Smooth muscle cell (in vitro differentiated cells): ENCODE results near the gene CEACAM7. TPM values are rescaled to one million over a fixed set of nuclear protein-coding genes. Genes with fewer than 3 reads are reported as not detected.

Source experiments
- DNase-seq: peaks from one replicate; lab custom pipeline; 2025; ENCODE audit not compliant: unreplicated experiment; lab: John Stamatoyannopoulos, UW
- H2AFZ ChIP-seq: fragments of 200-600 bp; sonication (generic); 2 replicates; pipeline ENCODE4 v1.6.0; 2016; ENCODE audit warnings: antibody characterized with exemption, low read depth, mild to moderate bottlenecking
- H3F3A ChIP-seq: fragments of 200-600 bp; sonication (generic); 2 replicates; pipeline ENCODE4 v1.6.0; 2017; ENCODE audit warnings: antibody characterized with exemption, low read depth
- H3K27ac ChIP-seq: fragments of 200-600 bp; sonication (generic); 2 replicates; pipeline ENCODE4 v1.5.1; 2016; ENCODE audit warnings: low read depth, mild to moderate bottlenecking
- H3K27me3 ChIP-seq: fragments of 200-600 bp; sonication (generic); 2 replicates; pipeline ENCODE4 v1.6.1; 2016; ENCODE audit warnings: low read depth, mild to moderate bottlenecking
- H3K36me3 ChIP-seq: fragments of 200-600 bp; sonication (generic); 2 replicates; pipeline ENCODE4 v1.5.1; 2016; ENCODE audit warnings: low read depth
- H3K4me1 ChIP-seq: fragments of 200-600 bp; sonication (generic); 2 replicates; pipeline ENCODE4 v1.5.1; 2016; ENCODE audit warnings: low read depth
- H3K4me2 ChIP-seq: fragments of 200-600 bp; sonication (generic); 2 replicates; pipeline ENCODE4 v1.6.0; 2016; ENCODE audit warnings: mild to moderate bottlenecking
- H3K4me3 ChIP-seq: fragments of 200-600 bp; sonication (generic); 2 replicates; pipeline ENCODE4 v1.5.1; 2016; ENCODE audit warnings: mild to moderate bottlenecking
- H3K79me2 ChIP-seq: fragments of 200-600 bp; sonication (generic); 2 replicates; pipeline ENCODE4 v1.6.0; 2016; ENCODE audit warnings: low read depth, mild to moderate bottlenecking
- H3K9ac ChIP-seq: fragments of 200-600 bp; sonication (generic); 2 replicates; pipeline ENCODE4 v1.6.0; 2016; ENCODE audit warnings: low read depth
- H3K9me3 ChIP-seq: fragments of 200-600 bp; sonication (generic); replicated peaks from 2 replicates; pipeline ENCODE4 v1.5.1; 2016; ENCODE audit warnings: low read depth
- H4K20me1 ChIP-seq: fragments of 200-600 bp; sonication (generic); 2 replicates; pipeline ENCODE4 v1.6.0; 2016; ENCODE audit warnings: low read depth
- WGBS: methylation state at CpG from one replicate; pipeline ENCODE4 v1.1.7; 2016; ENCODE audit warnings: low lambda C conversion rate; 5-methylcytosine and 5-hydroxymethylcytosine counted together
- polyA plus RNA-seq: library from polyadenylated mRNA; unstranded; fragments of >200 nt; fragmentation: Nextera tagmentation; extraction: Ambion mirVana; gene quantifications from 2 replicates; pipeline ENCODE4 v1.2.1, GENCODE V29; 2016
- total RNA-seq: library from RNA; depleted of rRNA; stranded (reverse); fragments of >200 nt; gene quantifications from 2 replicates; pipeline ENCODE4 v1.2.3, GENCODE V29; 2014
- TF ChIP-seq, protein P1 (sequence below): fragments of 200-600 bp; sonication (generic); IDR thresholded peaks from 2 replicates; pipeline ENCODE4 v1.5.1; 2017; ENCODE audit warnings: borderline replicate concordance, mild to moderate bottlenecking, antibody characterized with exemption; ENCODE audit not compliant: insufficient read depth, poor library complexity, severe bottlenecking

CEACAM7 gene
- total and polyA plus RNA-seq, 2 experiments from 2014 or later: not detected

GRCh38 chr19:41652250-41652649, 35.8 kb downstream of the CEACAM7 start:
- Histone ChIP-seq H4K20me1 (no peaks in the 10 kb centered on the region), H3K4me1 (no peaks in the 10 kb centered on the region), H3K9me3 (no peaks in the 10 kb centered on the region), H3K27ac (no peak overlapping the region), H2AFZ (no peak overlapping the region), H3K9ac (no peak overlapping the region), H3F3A (no peaks in the 10 kb centered on the region), H3K36me3 (no peaks in the 10 kb centered on the region), H3K27me3 (no peaks in the 10 kb centered on the region), H3K4me2 (no peak overlapping the region), H3K4me3 (no peak overlapping the region), H3K79me2 (no peaks in the 10 kb centered on the region)
- 64% methylated on average over 5 of the region's 5 CpGs for WGBS
- no peak for DNase-seq
- TF ChIP-seq, protein P1, sequence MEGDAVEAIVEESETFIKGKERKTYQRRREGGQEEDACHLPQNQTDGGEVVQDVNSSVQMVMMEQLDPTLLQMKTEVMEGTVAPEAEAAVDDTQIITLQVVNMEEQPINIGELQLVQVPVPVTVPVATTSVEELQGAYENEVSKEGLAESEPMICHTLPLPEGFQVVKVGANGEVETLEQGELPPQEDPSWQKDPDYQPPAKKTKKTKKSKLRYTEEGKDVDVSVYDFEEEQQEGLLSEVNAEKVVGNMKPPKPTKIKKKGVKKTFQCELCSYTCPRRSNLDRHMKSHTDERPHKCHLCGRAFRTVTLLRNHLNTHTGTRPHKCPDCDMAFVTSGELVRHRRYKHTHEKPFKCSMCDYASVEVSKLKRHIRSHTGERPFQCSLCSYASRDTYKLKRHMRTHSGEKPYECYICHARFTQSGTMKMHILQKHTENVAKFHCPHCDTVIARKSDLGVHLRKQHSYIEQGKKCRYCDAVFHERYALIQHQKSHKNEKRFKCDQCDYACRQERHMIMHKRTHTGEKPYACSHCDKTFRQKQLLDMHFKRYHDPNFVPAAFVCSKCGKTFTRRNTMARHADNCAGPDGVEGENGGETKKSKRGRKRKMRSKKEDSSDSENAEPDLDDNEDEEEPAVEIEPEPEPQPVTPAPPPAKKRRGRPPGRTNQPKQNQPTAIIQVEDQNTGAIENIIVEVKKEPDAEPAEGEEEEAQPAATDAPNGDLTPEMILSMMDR: no peak

DNA sequence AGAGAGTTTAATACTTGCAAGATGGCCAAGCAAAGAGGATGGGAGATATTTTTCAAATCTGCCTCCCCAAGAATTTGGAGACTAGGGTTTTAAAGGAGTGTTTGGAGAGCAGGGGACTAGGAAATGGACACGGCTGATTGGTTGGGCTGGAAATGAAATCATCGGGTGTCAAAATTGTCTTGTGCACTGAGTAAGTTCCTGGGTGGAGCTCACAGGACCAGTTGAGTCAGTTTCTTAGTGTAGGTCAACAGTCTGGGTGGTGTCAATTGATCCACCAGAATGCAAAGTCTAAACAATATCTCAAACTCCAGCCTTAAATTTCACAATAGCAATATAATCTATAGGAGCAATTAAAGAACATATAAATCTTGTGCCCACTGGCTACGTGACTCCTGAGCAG, 38.2 kb downstream of the CEACAM7 start:
- WGBS: 78% methylated on average over 3 of the region's 3 CpGs

GRCh38 chr19:41646589-41647204, 41.4 kb downstream of the CEACAM7 start:
- H2AFZ ChIP-seq: no peak overlapping the region
- no peaks in the 10 kb centered on the region for H3K79me2 ChIP-seq
- H3K27me3 ChIP-seq: no peaks in the 10 kb centered on the region
- no peaks in the 10 kb centered on the region for H3F3A ChIP-seq
- no peaks in the 10 kb centered on the region for H3K36me3 ChIP-seq
- no peaks in the 10 kb centered on the region for H4K20me1 ChIP-seq
- no peak overlapping the region for H3K27ac ChIP-seq
- no peak overlapping the region for H3K4me3 ChIP-seq
- DNase-seq: no peak
- no peaks in the 10 kb centered on the region for H3K4me1 ChIP-seq
- H3K9ac ChIP-seq: no peak overlapping the region
- TF ChIP-seq, protein P1: no peak
- no peak overlapping the region for H3K4me2 ChIP-seq
- 52% methylated on average over 14 of the region's 14 CpGs for WGBS
- no peaks in the 10 kb centered on the region for H3K9me3 ChIP-seq

More for the DNA sequence above, 38.2 kb downstream of the CEACAM7 start:
- Histone ChIP-seq H3K4me1 (no peaks in the 10 kb centered on the region), H3K4me2 (no peak overlapping the region), H3F3A (no peaks in the 10 kb centered on the region), H2AFZ (no peak overlapping the region), H3K4me3 (no peak overlapping the region), H3K36me3 (no peaks in the 10 kb centered on the region), H3K9me3 (no peaks in the 10 kb centered on the region), H3K9ac (no peak overlapping the region), H3K79me2 (no peaks in the 10 kb centered on the region), H4K20me1 (no peaks in the 10 kb centered on the region), H3K27me3 (no peaks in the 10 kb centered on the region), H3K27ac (no peak overlapping the region)
- no peak for DNase-seq
- TF ChIP-seq, protein P1: no peak

GRCh38 chr19:41641879-41642485, 46.1 kb downstream of the CEACAM7 start:
- no peaks in the 10 kb centered on the region for H3K4me1 ChIP-seq
- H3K9me3 ChIP-seq: peaks cover 4% of the 10 kb centered on the region
- 14% methylated on average over 6 of the region's 6 CpGs for WGBS
- H3K79me2 ChIP-seq: no peaks in the 10 kb centered on the region
- H3K4me2 ChIP-seq: no peak overlapping the region
- TF ChIP-seq, protein P1: peak; percentile 37
- no peak for DNase-seq
- no peak overlapping the region for H3K4me3 ChIP-seq
- H3K36me3 ChIP-seq: no peaks in the 10 kb centered on the region
- no peak overlapping the region for H3K27ac ChIP-seq
- H4K20me1 ChIP-seq: no peaks in the 10 kb centered on the region
- H3F3A ChIP-seq: no peaks in the 10 kb centered on the region
- no peak overlapping the region for H3K9ac ChIP-seq
- no peak overlapping the region for H2AFZ ChIP-seq
- no peaks in the 10 kb centered on the region for H3K27me3 ChIP-seq
